K562 (cell line): ENCODE data around the gene HPCAL1. TPM values are rescaled to one million over a fixed set of nuclear protein-coding genes. Genes with fewer than 3 reads are reported as not detected.

ENCODE experiments used
- ATF3 ChIP-seq, 2 experiments: fragments of 450-650 bp in 1 of 2; sonication (generic) in 1 of 2; formaldehyde crosslinking in 1 of 2; IDR thresholded peaks in 1 of 2; conservative IDR thresholded peaks in 1 of 2; 2 replicates each; pipeline versions ENCODE4 v1.6.1 to v1.8.1; 2016 to 2023; ENCODE audit warnings: mild to moderate bottlenecking in 2 of 2, moderate library complexity in 2 of 2, inconsistent platforms in 1 of 2, missing genetic modification reagents in 1 of 2
- ATF7 ChIP-seq: fragments of 450-650 bp; IDR thresholded peaks from 2 replicates; pipeline ENCODE4 v1.7.1; 2014; ENCODE audit warnings: mild to moderate bottlenecking, moderate library complexity
- CBFB ChIP-seq: sonication (generic); formaldehyde crosslinking; IDR thresholded peaks from 2 replicates; pipeline ENCODE4 v1.4.0; 2020; ENCODE audit warnings: mild to moderate bottlenecking, missing genetic modification reagents
- E2F8 ChIP-seq: fragments of 450-650 bp; IDR thresholded peaks from 2 replicates; pipeline ENCODE4 v1.7.1; 2018; ENCODE audit warnings: mild to moderate bottlenecking, low read depth; ENCODE audit not compliant: partially characterized antibody
- ERF ChIP-seq: fragments of 450-650 bp; formaldehyde crosslinking; IDR thresholded peaks from 2 replicates; pipeline ENCODE4 v1.4.0; 2020; ENCODE audit warnings: mild to moderate bottlenecking, mixed read lengths
- HDGF ChIP-seq: fragments of 450-650 bp; IDR thresholded peaks from 2 replicates; pipeline ENCODE4 v1.6.1; 2016
- ILF3 ChIP-seq: fragments of 450-650 bp; IDR thresholded peaks from 2 replicates; pipeline ENCODE4 v1.6.1; 2018; ENCODE audit warnings: antibody characterized with exemption, mild to moderate bottlenecking, moderate library complexity, borderline replicate concordance
- JUNB ChIP-seq: fragments of 450-650 bp; formaldehyde crosslinking; conservative IDR thresholded peaks from 2 replicates; pipeline ENCODE4 v1.4.0; 2020; ENCODE audit warnings: mild to moderate bottlenecking
- MCM7 ChIP-seq, 2 experiments: fragments of 450-650 bp; IDR thresholded peaks; 2 replicates each; pipeline ENCODE4 v1.6.1; 2016 to 2018
- MTA1 ChIP-seq: fragments of 450-650 bp; IDR thresholded peaks from 2 replicates; pipeline ENCODE4 v1.6.1; 2017; ENCODE audit warnings: borderline replicate concordance
- NBN ChIP-seq: fragments of 450-650 bp; IDR thresholded peaks from 2 replicates; pipeline ENCODE4 v1.6.1; 2016; ENCODE audit warnings: low read depth, mild to moderate bottlenecking
- NCOA6 ChIP-seq: fragments of 450-650 bp; IDR thresholded peaks from 2 replicates; pipeline ENCODE4 v1.6.1; 2017; ENCODE audit warnings: mild to moderate bottlenecking
- PHF21A ChIP-seq: fragments of 450-650 bp; IDR thresholded peaks from 2 replicates; pipeline ENCODE4 v1.6.1; 2017; ENCODE audit warnings: low read depth, borderline replicate concordance
- PPARD ChIP-seq: fragments of 250-450 bp; sonication (Bioruptor Pico); IDR thresholded peaks from 2 replicates; pipeline ENCODE4 v1.8.0; 2022; ENCODE audit warnings: inconsistent platforms, mild to moderate bottlenecking, moderate library complexity
- SAP30 ChIP-seq: fragments of 200-600 bp; sonication (generic); IDR thresholded peaks from 2 replicates; pipeline ENCODE4 v1.6.1; 2012; ENCODE audit warnings: borderline replicate concordance, low read depth, mild to moderate bottlenecking, moderate library complexity, low read length, control low read depth, inconsistent platforms; ENCODE audit not compliant: insufficient read depth, poor library complexity, severe bottlenecking
- SRSF7 ChIP-seq: fragments of 200-400 bp; formaldehyde crosslinking; optimal IDR thresholded peaks from 2 replicates; pipeline ENCODE3; 2017; ENCODE audit warnings: mild to moderate bottlenecking, low read depth, low read length
- TFAM ChIP-seq: fragments of 250-450 bp; sonication (Bioruptor Pico); conservative IDR thresholded peaks from 2 replicates; pipeline ENCODE4 v1.5.0; 2021; ENCODE audit warnings: mild to moderate bottlenecking, moderate library complexity
- THRAP3 ChIP-seq: fragments of 450-650 bp; IDR thresholded peaks from 2 replicates; pipeline ENCODE4 v1.6.1; 2016; ENCODE audit warnings: mild to moderate bottlenecking, inconsistent platforms, borderline replicate concordance
- YY1 ChIP-seq, 3 experiments: IDR thresholded peaks; 2 replicates each; pipeline ENCODE4 v1.6.1; 2011; ENCODE audit warnings: low read length in 2 of 3, mild to moderate bottlenecking in 2 of 3, moderate library complexity in 2 of 3, borderline replicate concordance in 1 of 3, control low read depth in 1 of 3, low read depth in 1 of 3; ENCODE audit not compliant: insufficient read depth in 3 of 3, insufficient replicate concordance in 2 of 3, control insufficient read depth in 1 of 3, insufficient read length in 1 of 3; ENCODE audit errors: extremely low read depth in 1 of 3
- ZNF217 ChIP-seq: sonication (generic); formaldehyde crosslinking; IDR thresholded peaks from 2 replicates; pipeline ENCODE4 v1.8.0; 2022; ENCODE audit warnings: mild to moderate bottlenecking, missing genetic modification reagents
- ZNF24 ChIP-seq: fragments of 450-650 bp; IDR thresholded peaks from 2 replicates; pipeline ENCODE4 v1.6.1; 2016
- polyA plus RNA-seq, 8 experiments: library from polyadenylated mRNA; depleted of rRNA in 4 of 8; stranded (reverse) in 5 of 8; unstranded in 3 of 8; fragments of >200 nt; fragmentation: Nextera tagmentation in 2 of 8; fragmentation: Illumina TruSeq in 1 of 8; extraction: Ambion mirVana in 2 of 8; extraction: Trizol in 1 of 8; gene quantifications; 2 replicates each; pipeline versions ENCODE4 v1.2.1 to v1.2.3, GENCODE V29; 2011 to 2014; ENCODE audit warnings: inconsistent platforms in 1 of 8, missing spikeins in 1 of 8
- total RNA-seq, 7 experiments: library from RNA; depleted of rRNA in 6 of 7; stranded (reverse); fragments of >200 nt in 6 of 7; fragmentation: Illumina TruSeq in 2 of 7; extraction: Trizol in 2 of 7; gene quantifications; 2 replicates each; pipeline versions ENCODE4 v1.2.1 to v1.2.3, GENCODE V29; 2011 to 2021; ENCODE audit warnings: low replicate concordance in 1 of 7

The HPCAL1 gene
- total and polyA plus RNA-seq, 9 of the 15 experiments (the other 6 are each of a cell fraction or from before 2014, with no cell fraction given): 2.7 to 65.5 (median 23.9) TPM

GRCh38 chr2:10434886-10435819, 132.4 kb downstream of the HPCAL1 start (continued):
- TF ChIP-seq PHF21A (no peak), SRSF7 (no peak), ZNF24 (peak; percentile 80), PPARD (CRISPR knock-in tag) (no peak), ILF3 (no peak), JUNB (CRISPR knock-in tag) (no peak), NBN (no peak), TFAM (CRISPR knock-in tag) (no peak), ZNF217 (CRISPR knock-in tag) (no peak), HDGF (no peak), E2F8 (peak; percentile 40), YY1 (IDR thresholded peaks at IDR 0.05; ENCODE audit: borderline replicate concordance in 1 of 3, control insufficient read depth in 1 of 3, extremely low read depth in 1 of 3, insufficient read depth in 3 of 3, insufficient read length in 1 of 3, insufficient replicate concordance in 2 of 3, low read depth in 1 of 3, low read length in 2 of 3) (peak in 2 of 3 experiments; percentile 43 to 51), ERF (CRISPR knock-in tag) (no peak), MCM7 (IDR thresholded peaks at IDR 0.05) (no peak), NCOA6 (no peak), ATF7 (peak; percentile 54; the same call in 1 of the 2 replicates), SAP30 (no peak), MTA1 (0 out of 2 replicates have a peak, but pooled peaks have one; percentile 47), ATF3 (IDR thresholded peaks at IDR 0.05) (no peak), ATF3 (CRISPR knock-in tag; conservative IDR thresholded peaks at IDR 0.05) (peak; percentile 77; the same call in 1 of the 2 replicates), THRAP3 (no peak), CBFB (CRISPR knock-in tag) (peak; percentile 51; the same call in 1 of the 2 replicates)
